Activated CD8-positive, alpha-beta T cell treated with anti-CD3 and anti-CD28 coated beads for 36 hours (primary cell): Measurements from ENCODE around the gene BUB3. TPM values are rescaled to one million over a fixed set of nuclear protein-coding genes. Genes with fewer than 3 reads are reported as not detected.

ENCODE experiments used
- ATAC-seq: fragments of 200-7000 bp; cut with Tn5 transposase; one replicate; pipeline ENCODE4 v1.10.0; 2021; ENCODE audit warnings: mild to moderate bottlenecking, moderate library complexity
- CTCF ChIA-PET: fragments of 350-600 bp; sonication (Branson Sonifier 250); formaldehyde crosslinking; loops from one replicate; lab custom pipeline; 2021; ENCODE audit warnings: antibody characterized with exemption; lab: Charles Lee
- POLR2A ChIA-PET: fragments of 350-600 bp; sonication (Branson Sonifier 250); formaldehyde crosslinking; loops from one replicate; lab custom pipeline; 2021; ENCODE audit warnings: antibody characterized with exemption; lab: Charles Lee
- DNase-seq: peaks from one replicate; pipeline ENCODE4 v3.0.0-alpha.2; 2020
- H3K27ac Mint-ChIP-seq: one replicate; pipeline ENCODE4 v1.8.0; 2021; ENCODE audit warnings: mild to moderate bottlenecking, mixed read lengths
- H3K27me3 Mint-ChIP-seq: one replicate; pipeline ENCODE4 v1.8.0; 2021; ENCODE audit warnings: mixed read lengths
- H3K36me3 Mint-ChIP-seq: one replicate; pipeline ENCODE4 v1.8.0; 2021; ENCODE audit warnings: low read depth, mixed read lengths
- H3K4me1 Mint-ChIP-seq: one replicate; pipeline ENCODE4 v1.8.0; 2021; ENCODE audit warnings: low read depth, mixed read lengths
- H3K4me3 Mint-ChIP-seq: one replicate; pipeline ENCODE4 v1.8.0; 2021; ENCODE audit warnings: mild to moderate bottlenecking, moderate library complexity, mixed read lengths
- H3K9me3 Mint-ChIP-seq: one replicate; pipeline ENCODE4 v1.8.0; 2021; ENCODE audit warnings: mixed read lengths
- intact Hi-C: fragments of 100-400 bp; cut with micrococcal nuclease; formaldehyde crosslinking; loops from one replicate; pipeline ENCODE4 v1.10.0; 2022
- total RNA-seq, 2 experiments: library from RNA; stranded (reverse); gene quantifications; one replicate each; pipeline ENCODE4 v1.2.3, GENCODE V29; 2021
- TF ChIP-seq, protein P1 (sequence below): fragments of 200-600 bp; IDR thresholded peaks from one replicate; pipeline ENCODE4 v1.8.0; 2022; ENCODE audit warnings: antibody characterized with exemption, mild to moderate bottlenecking

The BUB3 gene
- total RNA-seq, 2 experiments from 2014 or later, result 256 to 273 TPM

DNA sequence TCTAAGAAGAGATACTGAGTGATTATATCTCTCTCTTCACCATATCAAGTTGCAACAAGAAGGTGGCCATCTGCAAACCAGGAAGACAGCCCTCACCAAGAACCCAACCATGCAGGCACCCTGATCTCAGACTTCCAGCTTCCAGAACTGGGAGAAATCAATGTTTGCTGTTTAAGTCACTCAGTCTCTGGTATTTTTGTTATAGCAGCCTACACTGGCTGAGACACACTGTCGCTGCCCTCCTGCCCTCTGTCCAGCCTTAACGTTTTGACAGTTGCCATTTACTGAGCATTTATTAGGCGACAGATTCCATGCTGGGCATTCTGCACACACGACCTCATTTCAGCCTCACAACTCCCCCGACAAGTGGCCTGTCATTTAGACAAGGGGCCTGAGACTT is 28.0 kb upstream of the BUB3 start:
- ChIA-PET POLR2A (no interaction called here), CTCF (no interaction called here)
- no peaks in the 10 kb centered on the region for H3K9me3 Mint-ChIP-seq
- H3K4me1 Mint-ChIP-seq, result no peaks in the 10 kb centered on the region
- H3K27me3 Mint-ChIP-seq, result peaks cover 56% of the 10 kb centered on the region
- ATAC-seq (no peak), DNase-seq (no peak)
- no peak overlapping the region for H3K27ac Mint-ChIP-seq
- H3K4me3 Mint-ChIP-seq, result no peak overlapping the region
- intact Hi-C loops, result no loop called here
- no peaks in the 10 kb centered on the region for H3K36me3 Mint-ChIP-seq
- TF ChIP-seq, protein P1, sequence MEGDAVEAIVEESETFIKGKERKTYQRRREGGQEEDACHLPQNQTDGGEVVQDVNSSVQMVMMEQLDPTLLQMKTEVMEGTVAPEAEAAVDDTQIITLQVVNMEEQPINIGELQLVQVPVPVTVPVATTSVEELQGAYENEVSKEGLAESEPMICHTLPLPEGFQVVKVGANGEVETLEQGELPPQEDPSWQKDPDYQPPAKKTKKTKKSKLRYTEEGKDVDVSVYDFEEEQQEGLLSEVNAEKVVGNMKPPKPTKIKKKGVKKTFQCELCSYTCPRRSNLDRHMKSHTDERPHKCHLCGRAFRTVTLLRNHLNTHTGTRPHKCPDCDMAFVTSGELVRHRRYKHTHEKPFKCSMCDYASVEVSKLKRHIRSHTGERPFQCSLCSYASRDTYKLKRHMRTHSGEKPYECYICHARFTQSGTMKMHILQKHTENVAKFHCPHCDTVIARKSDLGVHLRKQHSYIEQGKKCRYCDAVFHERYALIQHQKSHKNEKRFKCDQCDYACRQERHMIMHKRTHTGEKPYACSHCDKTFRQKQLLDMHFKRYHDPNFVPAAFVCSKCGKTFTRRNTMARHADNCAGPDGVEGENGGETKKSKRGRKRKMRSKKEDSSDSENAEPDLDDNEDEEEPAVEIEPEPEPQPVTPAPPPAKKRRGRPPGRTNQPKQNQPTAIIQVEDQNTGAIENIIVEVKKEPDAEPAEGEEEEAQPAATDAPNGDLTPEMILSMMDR, result no peak

DNA sequence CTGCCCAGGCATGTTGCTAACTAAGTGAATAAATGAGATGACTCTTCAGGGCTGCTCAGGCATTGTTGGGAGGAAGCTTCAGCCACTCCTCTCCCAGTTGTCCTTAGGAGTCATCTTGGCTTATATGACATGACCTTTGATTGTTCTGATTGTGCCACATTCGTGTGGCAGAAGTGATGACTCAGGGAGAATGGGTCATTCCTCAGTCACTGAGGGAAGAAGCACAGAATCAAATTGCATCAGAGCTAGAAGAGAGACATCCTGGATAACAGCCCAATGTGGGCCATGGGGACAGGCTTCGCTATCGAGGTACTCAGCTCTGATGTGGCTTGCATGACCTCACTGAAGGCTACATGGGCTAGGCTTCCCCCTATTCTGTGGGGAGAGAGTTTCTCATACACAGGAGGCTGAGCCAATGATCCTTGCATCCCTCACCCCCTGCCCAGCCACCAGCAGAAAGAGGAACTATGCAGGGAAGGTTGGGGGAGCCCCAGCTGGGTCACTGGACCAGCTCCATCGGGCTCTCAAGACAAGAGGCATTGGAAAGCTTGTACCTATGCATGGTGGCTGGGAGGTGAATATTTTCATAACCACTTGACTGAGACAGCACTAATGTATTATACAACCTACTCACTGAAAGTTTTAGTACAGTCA is 24.5 kb upstream of the BUB3 start:
- CTCF ChIA-PET, result interaction anchor here (1.4 kb wide), 1 partner anchor 248 kb away, joined by 3 read pairs; no protein-coding TSS in a partner anchor
- TF ChIP-seq, protein P1, result no peak
- H3K27me3 Mint-ChIP-seq, result peaks cover 76% of the 10 kb centered on the region
- H3K9me3 Mint-ChIP-seq, result no peaks in the 10 kb centered on the region
- no peak overlapping the region for H3K4me3 Mint-ChIP-seq
- H3K27ac Mint-ChIP-seq, result no peak overlapping the region
- intact Hi-C loops, result loop anchor here (5.0 kb wide), 1 partner anchor 248 kb away; no protein-coding TSS in a partner anchor
- DNase-seq (no peak), ATAC-seq (no peak)
- H3K36me3 Mint-ChIP-seq, result no peaks in the 10 kb centered on the region
- H3K4me1 Mint-ChIP-seq, result peaks cover 19% of the 10 kb centered on the region
- POLR2A ChIA-PET, result no interaction called here

DNA sequence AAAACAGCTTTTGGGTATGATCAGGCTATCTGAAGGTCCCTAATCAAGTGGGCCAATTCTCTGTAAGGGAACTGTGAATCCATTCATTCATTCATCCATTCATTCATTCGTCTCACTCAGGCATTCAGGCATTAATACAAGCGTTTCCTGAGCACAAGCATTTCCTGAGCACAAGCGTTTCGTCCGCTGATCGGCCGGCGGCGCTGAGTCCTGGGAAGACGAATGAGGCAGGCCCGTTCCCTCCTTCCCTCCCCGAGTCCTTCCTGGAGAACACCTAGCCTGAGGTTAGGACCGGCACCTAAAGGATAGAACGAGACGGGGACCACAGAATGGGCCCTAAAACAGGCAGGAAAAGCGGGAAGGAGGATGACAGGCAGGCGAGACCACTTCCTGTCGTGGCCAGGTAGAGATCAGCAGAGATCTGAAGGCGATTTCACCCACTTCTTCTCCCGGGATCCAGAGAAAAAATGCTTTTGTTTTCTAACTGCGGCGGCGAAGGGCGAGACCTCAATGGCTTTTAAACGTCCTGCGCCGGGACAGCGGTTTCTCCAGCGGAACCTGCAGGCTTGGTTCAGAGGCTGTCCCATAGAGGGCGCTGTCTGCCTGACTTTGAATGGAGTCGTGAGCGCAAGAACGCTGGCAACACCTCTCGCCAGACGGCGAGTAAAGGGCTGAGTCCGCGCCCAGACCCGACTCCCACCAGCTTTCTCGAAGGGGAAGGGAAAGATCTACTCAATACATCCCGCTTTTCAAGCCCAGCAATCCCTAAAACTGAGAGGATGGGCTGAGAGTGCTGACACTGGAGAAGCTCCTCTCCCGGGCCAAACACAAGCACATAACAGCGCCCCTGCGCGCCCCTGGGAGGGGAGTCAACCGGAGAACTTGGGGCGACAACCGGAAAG is 21.4 kb upstream of the BUB3 start:
- no peaks in the 10 kb centered on the region for H3K9me3 Mint-ChIP-seq
- DNase-seq, result peak; percentile 93
- H3K27ac Mint-ChIP-seq, result no peak overlapping the region

DNA sequence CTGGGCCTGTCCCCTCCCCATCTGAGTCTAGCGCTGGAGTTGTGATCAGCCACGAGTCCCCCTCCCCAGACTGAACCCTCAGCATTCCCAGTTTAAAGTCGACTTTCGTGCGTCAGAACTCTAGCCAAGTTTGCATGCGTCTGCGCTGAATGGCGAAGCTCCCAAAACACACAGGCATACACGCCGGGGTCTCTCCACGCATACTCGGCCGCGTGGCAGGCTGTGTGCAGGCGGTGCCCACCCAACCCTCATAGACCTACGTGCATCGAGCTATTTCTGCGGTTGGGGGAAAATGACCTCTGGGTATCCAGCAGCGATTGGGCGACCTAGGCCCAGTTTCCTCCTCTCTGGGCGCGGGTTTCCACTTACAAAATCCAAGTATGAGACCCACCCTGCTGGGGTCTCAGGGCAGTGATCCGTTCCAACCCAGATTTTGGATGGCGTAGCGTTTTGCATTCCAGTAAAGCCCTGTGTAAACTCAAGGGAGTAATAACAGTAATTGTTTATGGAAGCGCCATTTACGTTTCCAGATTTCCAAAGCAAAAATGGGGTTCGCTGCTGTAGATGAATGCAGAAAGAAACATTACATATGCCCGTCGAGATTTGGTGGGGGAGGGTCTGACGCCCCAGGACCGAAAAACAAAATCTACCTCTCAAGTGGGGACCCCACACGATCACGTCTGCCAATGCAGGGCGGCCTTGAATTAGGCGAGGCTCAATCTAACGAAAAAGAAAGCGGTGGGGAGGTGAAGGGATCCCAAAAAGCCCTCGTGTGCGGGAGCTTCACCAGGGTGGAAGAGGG is 20.5 kb upstream of the BUB3 start:
- TF ChIP-seq, protein P1, result no peak

More for the DNA sequence above, 21.4 kb upstream of the BUB3 start:
- ChIA-PET POLR2A (interaction anchor here (0.6 to 2.4 kb wide), 3 partner anchors 18 to 21 kb away, joined by 4 to 9 read pairs (median 5); partner anchors contain the start of gene BUB3), CTCF (interaction anchor here (0.5 to 2.4 kb wide), 21 partner anchors 10 to 428 kb away, joined by 3 to 16 read pairs (median 7); partner anchors contain the start of gene BUB3)
- TF ChIP-seq, protein P1, result peak; percentile 91
- intact Hi-C loops, result loop anchor here (2.0 to 5.0 kb wide), 2 partner anchors 244 to 426 kb away; no protein-coding TSS in a partner anchor
- Mint-ChIP-seq H3K4me1 (peaks cover 26% of the 10 kb centered on the region), H3K4me3 (peak overlapping the region; percentile 47), H3K27me3 (peaks cover 74% of the 10 kb centered on the region), H3K36me3 (no peaks in the 10 kb centered on the region)
- ATAC-seq, result peak; percentile 64

More for the DNA sequence above, 20.5 kb upstream of the BUB3 start:
- ChIA-PET POLR2A (interaction anchor here (0.6 to 2.4 kb wide), 4 partner anchors 12 to 20 kb away, joined by 3 to 9 read pairs (median 4); partner anchors contain the start of genes BUB3 and HMX2), CTCF (interaction anchor here (0.6 to 2.4 kb wide), 22 partner anchors 10 to 427 kb away, joined by 3 to 16 read pairs (median 6); partner anchors contain the start of genes BUB3 and HMX2)
- no peaks in the 10 kb centered on the region for H3K9me3 Mint-ChIP-seq
- H3K36me3 Mint-ChIP-seq, result no peaks in the 10 kb centered on the region
- DNase-seq (no peak), ATAC-seq (no peak)
- intact Hi-C loops, result loop anchor here (2.0 to 5.0 kb wide), 3 partner anchors 17 to 425 kb away; no protein-coding TSS in a partner anchor
- no peak overlapping the region for H3K27ac Mint-ChIP-seq
- peaks cover 73% of the 10 kb centered on the region for H3K27me3 Mint-ChIP-seq
- H3K4me1 Mint-ChIP-seq, result peaks cover 26% of the 10 kb centered on the region
- peak overlapping the region; percentile 55 for H3K4me3 Mint-ChIP-seq
